ENCODE data around the gene FZR1. TPM values are rescaled to one million over a fixed set of nuclear protein-coding genes. Genes with fewer than 3 reads are reported as not detected.
A peak's percentile ranks its signal among the peaks of the same experiment; 100 is the strongest.
"Not testable (repeated sequence)": the region's sequence is repeated elsewhere in the genome, so short reads cannot be mapped to it uniquely, and the experiment has no call there.

Gene FZR1
- polyA plus RNA-seq, 3 donors, result 7.7 to 44.6 (median 9.4) TPM

DNA sequence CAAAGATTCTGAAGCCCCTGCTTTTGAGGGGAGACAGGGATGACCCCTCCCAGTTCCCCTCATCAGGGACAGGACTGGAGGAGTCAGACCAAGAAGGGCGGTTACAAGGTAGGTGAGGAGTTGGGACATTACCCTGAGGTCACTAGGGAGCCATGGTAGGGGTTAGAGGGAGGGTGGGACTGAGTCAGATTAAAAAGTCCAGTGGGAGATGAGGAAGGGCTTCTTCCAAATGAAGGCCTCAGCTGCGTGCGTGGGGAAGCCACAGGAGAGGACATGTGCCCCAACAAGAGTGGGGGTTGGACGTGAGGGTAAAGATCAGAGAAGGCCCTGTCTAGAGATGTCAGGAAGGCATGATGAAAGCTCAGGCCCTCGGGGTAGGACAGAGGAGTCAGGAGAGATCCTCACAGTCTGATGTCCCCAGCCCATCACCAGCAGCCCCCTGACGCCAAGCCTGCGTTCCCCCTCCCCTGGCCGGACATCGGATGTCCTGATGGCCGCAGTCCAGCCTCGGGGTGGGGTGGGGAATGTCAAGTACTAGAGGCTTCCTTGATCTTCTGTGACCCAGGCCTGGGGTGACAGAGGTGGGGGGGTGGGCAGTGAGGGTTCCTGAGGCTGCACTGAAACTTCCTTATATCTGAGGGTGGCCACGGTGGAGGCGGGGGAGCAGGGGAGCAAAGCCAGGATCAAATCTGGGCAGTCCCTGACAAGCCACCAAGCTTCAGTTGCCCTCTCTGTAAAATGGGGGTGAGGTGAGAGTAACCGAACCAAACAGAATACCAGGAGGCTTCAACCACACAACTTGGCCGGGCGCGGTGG lies 57.8 kb downstream of the FZR1 start:
- no peak overlapping the region for H3K27ac Mint-ChIP-seq
- Histone ChIP-seq H2AFZ (ENCODE audit: insufficient read depth, low read depth, low read length, poor library complexity, severe bottlenecking) (no peak overlapping the region), H3K36me3 (replicated peaks in 1 of 2; ENCODE audit: control insufficient read depth in 1 of 2, insufficient read depth in 2 of 2, low read length in 2 of 2) (no peaks in the 10 kb centered on the region), H3K4me3 (replicated peaks in 1 of 3; ENCODE audit: low read depth in 2 of 3, low read length in 3 of 3) (no peak overlapping the region), H3K9ac (ENCODE audit: insufficient read depth, low read length, poor library complexity, severe bottlenecking) (no peak overlapping the region), H3K27ac (ENCODE audit: low read depth in 1 of 2, low read length in 2 of 2) (no peak overlapping the region), H3K4me1 (ENCODE audit: control insufficient read depth in 1 of 2, insufficient read depth in 2 of 2, low read length in 2 of 2) (peaks cover under 1 to 10% of the 10 kb centered on the region in 2 donors), H3K27me3 (ENCODE audit: control insufficient read depth in 2 of 2, insufficient read depth in 2 of 2, low read length in 2 of 2) (no peaks in the 10 kb centered on the region), H3K9me3 (replicated peaks in 1 of 2; ENCODE audit: control insufficient read depth in 1 of 2, insufficient read depth in 1 of 2, low read length in 2 of 2) (no peaks in the 10 kb centered on the region), H3K79me2 (ENCODE audit: insufficient read depth, low read length) (no peaks in the 10 kb centered on the region), H4K20me1 (ENCODE audit: insufficient read depth, low read length) (no peaks in the 10 kb centered on the region), H3K4me2 (replicated peaks; ENCODE audit: extremely low read depth, low read length, poor library complexity, severe bottlenecking) (no peak overlapping the region)
- H3K27me3 Mint-ChIP-seq (ENCODE audit: low read depth in 3 of 3), result peaks cover 0 to 10% (median 5%) of the 10 kb centered on the region in 3 donors
- peak in 1 of 3 donors; percentile 17 for DNase-seq
- H3K9me3 Mint-ChIP-seq, result peaks cover 0 to 2% (median 0%) of the 10 kb centered on the region in 7 donors
- peaks cover 11% of the 10 kb centered on the region for H3K4me1 Mint-ChIP-seq
- no peaks in the 10 kb centered on the region for H3K36me3 Mint-ChIP-seq
- H3K4me3 Mint-ChIP-seq, result no peak overlapping the region
- intact Hi-C loops (cut with micrococcal nuclease), result no loop called here
- TF ChIP-seq, protein P1, sequence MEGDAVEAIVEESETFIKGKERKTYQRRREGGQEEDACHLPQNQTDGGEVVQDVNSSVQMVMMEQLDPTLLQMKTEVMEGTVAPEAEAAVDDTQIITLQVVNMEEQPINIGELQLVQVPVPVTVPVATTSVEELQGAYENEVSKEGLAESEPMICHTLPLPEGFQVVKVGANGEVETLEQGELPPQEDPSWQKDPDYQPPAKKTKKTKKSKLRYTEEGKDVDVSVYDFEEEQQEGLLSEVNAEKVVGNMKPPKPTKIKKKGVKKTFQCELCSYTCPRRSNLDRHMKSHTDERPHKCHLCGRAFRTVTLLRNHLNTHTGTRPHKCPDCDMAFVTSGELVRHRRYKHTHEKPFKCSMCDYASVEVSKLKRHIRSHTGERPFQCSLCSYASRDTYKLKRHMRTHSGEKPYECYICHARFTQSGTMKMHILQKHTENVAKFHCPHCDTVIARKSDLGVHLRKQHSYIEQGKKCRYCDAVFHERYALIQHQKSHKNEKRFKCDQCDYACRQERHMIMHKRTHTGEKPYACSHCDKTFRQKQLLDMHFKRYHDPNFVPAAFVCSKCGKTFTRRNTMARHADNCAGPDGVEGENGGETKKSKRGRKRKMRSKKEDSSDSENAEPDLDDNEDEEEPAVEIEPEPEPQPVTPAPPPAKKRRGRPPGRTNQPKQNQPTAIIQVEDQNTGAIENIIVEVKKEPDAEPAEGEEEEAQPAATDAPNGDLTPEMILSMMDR (IDR thresholded peaks at IDR 0.05), result no peak
- 67% methylated on average over 3 of the region's 17 CpGs for WGBS (ENCODE audit: insufficient coverage)

DNA sequence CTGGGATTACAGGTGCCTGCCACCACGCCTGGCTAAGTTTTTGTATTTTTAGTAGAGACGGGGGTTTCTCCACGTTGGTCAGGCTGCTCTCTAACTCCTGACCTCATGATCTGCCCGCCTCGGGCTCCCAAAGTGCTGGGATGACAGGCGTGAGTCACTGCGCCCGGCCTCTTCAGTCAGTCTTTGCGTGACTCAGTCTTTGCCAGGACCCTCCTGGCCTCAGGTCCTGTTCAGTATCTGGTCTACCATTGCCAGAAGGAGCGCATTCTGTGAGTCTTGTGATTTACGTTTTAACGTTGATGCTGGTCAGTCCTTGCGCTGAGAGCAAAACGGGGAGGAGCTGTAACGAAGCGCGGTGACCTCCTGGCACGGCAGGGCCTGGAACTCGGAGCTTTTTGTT lies 59.0 kb downstream of the FZR1 start:
- no peak for DNase-seq
- Histone ChIP-seq H3K9me3 (replicated peaks in 1 of 2; ENCODE audit: control insufficient read depth in 1 of 2, insufficient read depth in 1 of 2, low read length in 2 of 2) (no peaks in the 10 kb centered on the region), H3K79me2 (ENCODE audit: insufficient read depth, low read length) (no peaks in the 10 kb centered on the region), H3K27me3 (ENCODE audit: control insufficient read depth in 2 of 2, insufficient read depth in 2 of 2, low read length in 2 of 2) (no peaks in the 10 kb centered on the region), H3K27ac (ENCODE audit: low read depth in 1 of 2, low read length in 2 of 2) (no peak overlapping the region), H4K20me1 (ENCODE audit: insufficient read depth, low read length) (no peaks in the 10 kb centered on the region), H3K4me3 (replicated peaks in 1 of 3; ENCODE audit: low read depth in 2 of 3, low read length in 3 of 3) (no peak overlapping the region), H3K4me2 (replicated peaks; ENCODE audit: extremely low read depth, low read length, poor library complexity, severe bottlenecking) (no peak overlapping the region), H3K36me3 (replicated peaks in 1 of 2; ENCODE audit: control insufficient read depth in 1 of 2, insufficient read depth in 2 of 2, low read length in 2 of 2) (no peaks in the 10 kb centered on the region), H3K4me1 (ENCODE audit: control insufficient read depth in 1 of 2, insufficient read depth in 2 of 2, low read length in 2 of 2) (peaks cover 0 to 9% of the 10 kb centered on the region in 2 donors), H2AFZ (ENCODE audit: insufficient read depth, low read depth, low read length, poor library complexity, severe bottlenecking) (no peak overlapping the region), H3K9ac (ENCODE audit: insufficient read depth, low read length, poor library complexity, severe bottlenecking) (no peak overlapping the region)
- Mint-ChIP-seq H3K27me3 (ENCODE audit: low read depth in 3 of 3) (peaks cover 0 to 10% (median 5%) of the 10 kb centered on the region in 3 donors), H3K36me3 (no peaks in the 10 kb centered on the region), H3K9me3 (peaks cover 0 to 2% (median 0%) of the 10 kb centered on the region in 7 donors), H3K27ac (no peak overlapping the region), H3K4me3 (no peak overlapping the region), H3K4me1 (peaks cover 10% of the 10 kb centered on the region)
- 93% methylated on average over 14 of the region's 19 CpGs for WGBS (ENCODE audit: insufficient coverage)
- TF ChIP-seq, protein P1 (IDR thresholded peaks at IDR 0.05), result no peak
- intact Hi-C loops (cut with micrococcal nuclease), result no loop called here

DNA sequence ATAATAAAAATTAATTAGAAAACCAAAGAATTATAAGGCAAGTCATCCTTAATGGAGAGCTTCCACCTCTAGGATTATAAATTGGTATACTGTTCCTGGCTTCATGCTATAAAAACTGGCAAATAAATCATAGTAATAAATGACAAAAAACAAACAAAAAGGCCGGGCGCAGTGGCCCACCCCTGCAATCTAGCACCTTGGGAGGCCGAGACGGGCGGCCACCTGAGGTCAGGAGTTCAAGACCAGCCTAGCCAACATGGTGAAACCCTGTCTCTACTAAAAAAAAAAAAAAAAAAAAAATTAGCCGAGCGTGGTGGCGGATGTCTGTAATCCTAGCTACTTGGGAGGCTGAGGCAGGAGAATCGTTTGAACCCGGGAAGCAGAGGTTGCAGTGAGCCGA lies 63.9 kb downstream of the FZR1 start:
- no CpG with 5 or more reads among the region's 11 CpGs for WGBS (ENCODE audit: insufficient coverage)
- not testable (repeated sequence) for H3K79me2 ChIP-seq (ENCODE audit: insufficient read depth, low read length); H3K36me3 Mint-ChIP-seq; H2AFZ ChIP-seq (ENCODE audit: insufficient read depth, low read depth, low read length, poor library complexity, severe bottlenecking); H3K9me3 Mint-ChIP-seq; H3K27ac ChIP-seq (ENCODE audit: low read depth in 1 of 2, low read length in 2 of 2); DNase-seq; H3K9me3 ChIP-seq (replicated peaks in 1 of 2; ENCODE audit: control insufficient read depth in 1 of 2, insufficient read depth in 1 of 2, low read length in 2 of 2); H3K27ac Mint-ChIP-seq; H3K27me3 ChIP-seq (ENCODE audit: control insufficient read depth in 2 of 2, insufficient read depth in 2 of 2, low read length in 2 of 2); H3K4me2 ChIP-seq (replicated peaks; ENCODE audit: extremely low read depth, low read length, poor library complexity, severe bottlenecking); H3K9ac ChIP-seq (ENCODE audit: insufficient read depth, low read length, poor library complexity, severe bottlenecking); H3K4me3 ChIP-seq (replicated peaks in 1 of 3; ENCODE audit: low read depth in 2 of 3, low read length in 3 of 3); H3K4me3 Mint-ChIP-seq; H3K27me3 Mint-ChIP-seq (ENCODE audit: low read depth in 3 of 3); H3K36me3 ChIP-seq (replicated peaks in 1 of 2; ENCODE audit: control insufficient read depth in 1 of 2, insufficient read depth in 2 of 2, low read length in 2 of 2); H4K20me1 ChIP-seq (ENCODE audit: insufficient read depth, low read length)
- intact Hi-C loops (cut with micrococcal nuclease), result loop anchor here in 1 of 2 donors (5.0 kb wide), 1 partner anchor 63 kb away; the partner anchor contains the start of gene FZR1
- H3K4me1 ChIP-seq (ENCODE audit: control insufficient read depth in 1 of 2, insufficient read depth in 2 of 2, low read length in 2 of 2), result peaks cover 22 to 28% of the 10 kb centered on the region in 2 donors
- H3K4me1 Mint-ChIP-seq, result peaks cover 19% of the 10 kb centered on the region

Measured in CD14-positive monocyte (primary cell).